Activated CD4-positive, alpha-beta T cell treated with anti-CD3 and anti-CD28 coated beads, Interleukin-2, amount 50 U/mL, for 16 hours (primary cell): ENCODE data around the gene NAA50.

Experiments used
- DNase-seq: peaks from one replicate; pipeline ENCODE4 v3.0.0-alpha.2; 2020

Gene NAA50

DNA sequence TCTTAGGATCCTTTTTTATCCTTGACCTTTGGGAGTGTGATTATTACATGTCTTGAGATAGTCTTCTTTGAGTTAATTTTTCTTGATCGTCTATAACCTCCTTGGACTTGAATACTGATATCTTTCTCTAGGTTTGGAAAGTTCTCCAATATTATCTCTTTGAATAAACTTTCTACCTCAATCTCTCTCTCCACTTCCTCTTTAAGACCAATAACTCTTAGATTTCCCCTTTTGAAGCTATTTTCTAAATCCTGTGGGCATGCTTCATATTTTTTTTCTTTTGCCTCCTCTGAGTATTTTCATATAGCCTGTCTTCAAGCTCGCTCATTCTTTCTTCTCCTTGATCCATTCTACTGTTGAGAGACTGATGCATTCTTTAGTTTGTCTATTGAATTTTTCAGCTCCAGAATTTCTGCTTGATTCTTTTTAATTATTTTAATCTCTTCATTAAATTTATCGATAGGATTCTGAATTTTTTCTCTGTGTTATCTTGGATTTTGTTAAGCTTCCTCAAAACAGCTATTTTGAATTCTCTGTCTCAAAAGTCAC lies 61.7 kb downstream of the NAA50 start:
- no peak for DNase-seq

DNA sequence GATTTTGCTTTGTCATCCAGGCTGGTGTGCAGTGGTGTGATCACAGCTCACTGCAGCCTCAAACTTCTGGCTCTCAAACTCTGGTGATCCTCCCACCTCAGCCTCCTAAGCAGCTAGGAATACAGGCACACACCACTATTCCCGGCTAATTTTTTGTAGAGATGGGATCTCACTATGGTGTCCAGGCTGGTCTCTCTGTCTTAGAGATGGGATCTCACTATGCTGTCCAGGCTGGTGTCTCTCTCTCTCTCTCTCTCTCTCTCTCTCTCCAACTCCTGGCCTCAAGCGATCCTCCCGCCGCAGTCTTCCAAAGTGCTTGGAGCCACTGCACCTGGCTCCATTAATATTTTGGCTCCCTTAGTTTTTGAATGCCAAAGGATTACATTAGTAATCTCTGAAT lies 67.3 kb downstream of the NAA50 start:
- DNase-seq = no peak

DNA sequence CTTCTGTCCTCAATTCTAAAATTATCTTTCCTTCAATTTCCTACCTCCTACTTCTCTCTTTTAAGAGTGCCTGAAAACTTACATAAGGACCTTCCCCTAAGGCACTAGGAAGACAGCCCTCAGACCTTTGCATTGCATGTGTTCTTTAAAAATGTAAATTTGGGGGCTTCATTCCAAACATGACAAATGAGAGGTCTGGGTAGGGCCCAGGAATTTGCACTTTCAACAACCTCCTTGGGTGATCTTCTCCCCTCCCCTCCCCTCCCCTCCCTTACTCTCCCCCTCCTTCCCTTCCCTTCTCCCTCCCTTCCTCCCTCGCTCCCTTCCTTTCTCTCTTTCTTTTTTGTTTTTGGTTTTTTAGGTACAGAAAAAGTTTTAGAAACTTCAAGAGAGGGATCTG lies 68.3 kb downstream of the NAA50 start:
- no peak for DNase-seq

DNA sequence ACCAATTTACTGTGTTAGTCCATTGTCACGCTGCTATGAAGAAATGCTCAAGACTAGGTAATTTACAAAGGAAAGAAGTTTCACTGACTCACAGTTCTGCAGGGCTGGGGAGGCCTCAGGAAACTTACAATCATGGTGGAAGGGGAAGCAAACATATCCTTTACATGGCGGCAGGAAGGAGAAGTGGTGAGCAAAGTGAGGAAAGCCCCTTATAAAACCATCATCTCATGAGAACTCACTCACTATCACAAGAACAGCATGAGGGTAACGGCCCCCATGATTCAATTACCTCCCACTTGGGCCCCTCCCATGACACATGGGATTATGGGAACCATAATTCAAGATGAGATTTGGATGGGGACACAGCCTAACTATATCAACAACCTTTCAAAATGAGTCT lies 69.8 kb downstream of the NAA50 start:
- DNase-seq = no peak

DNA sequence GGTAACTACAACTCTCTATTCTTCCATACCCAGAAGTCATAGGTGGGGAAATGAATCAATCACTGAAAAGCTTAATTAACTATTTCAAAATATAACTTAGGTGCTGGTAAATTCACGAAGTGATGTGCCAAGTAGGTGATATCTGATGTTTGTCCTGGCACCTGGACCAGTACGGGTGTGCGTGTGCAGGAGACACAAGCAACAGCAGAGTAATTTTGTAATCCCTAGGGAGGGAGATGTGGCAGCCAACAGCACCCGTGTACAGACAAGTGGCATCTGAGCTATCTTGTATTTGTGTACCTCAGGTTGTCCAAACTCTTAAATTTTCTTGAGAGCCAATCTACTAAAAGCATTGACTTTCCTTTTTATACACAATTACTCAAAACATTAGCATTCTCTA lies 72.5 kb downstream of the NAA50 start:
- no peak for DNase-seq

DNA sequence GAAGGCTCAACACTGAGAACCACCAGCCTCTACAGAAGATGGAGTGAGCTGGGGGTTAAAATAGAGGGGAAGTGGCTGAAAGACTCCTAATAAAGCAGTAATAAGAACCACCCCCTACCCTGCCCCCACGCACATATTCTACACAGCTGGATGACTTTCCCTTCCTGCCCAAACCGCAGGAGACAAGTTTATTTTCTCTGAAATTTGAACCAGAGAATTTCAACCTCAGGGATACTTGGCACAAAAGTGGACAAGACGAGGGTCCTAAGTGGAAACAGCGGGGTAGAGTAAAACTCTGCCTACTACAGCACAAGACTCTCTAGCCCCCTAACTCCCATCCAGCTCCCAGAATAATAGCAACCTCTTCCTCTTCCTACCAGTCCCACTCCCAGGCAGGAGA lies 78.0 kb downstream of the NAA50 start:
- no peak for DNase-seq
